Thyroid gland (tissue), 4 donors: ENCODE measurements around the gene EMX1. TPM values are rescaled to one million over a fixed set of nuclear protein-coding genes. Genes with fewer than 3 reads are reported as not detected.

ENCODE experiments used
- DNase-seq, 2 donors: peaks; one replicate each; pipeline ENCODE4 v3.0.0-alpha.2; 2019
- H3K27ac ChIP-seq, 3 donors: fragments of 200-600 bp; sonication (generic); 1 replicate in 2 of 3; 2 replicates in 1 of 3; pipeline ENCODE4 v1.5.1; 2016 to 2019; ENCODE audit warnings: mild to moderate bottlenecking in 1 of 3, moderate library complexity in 1 of 3
- H3K27me3 ChIP-seq: fragments of 200-600 bp; sonication (generic); one replicate; pipeline ENCODE4 v1.5.1; 2019
- H3K36me3 ChIP-seq, 2 donors: fragments of 200-600 bp; sonication (generic); one replicate each; pipeline ENCODE4 v1.5.1; 2016 to 2019
- H3K4me1 ChIP-seq, 2 donors: fragments of 200-600 bp; sonication (generic); one replicate each; pipeline ENCODE4 v1.5.1; 2017 to 2019
- H3K4me3 ChIP-seq, 3 donors: fragments of 200-600 bp; sonication (generic); replicated peaks in 1 of 3; 1 replicate in 2 of 3; 2 replicates in 1 of 3; pipeline ENCODE4 v1.5.1; 2016; ENCODE audit warnings: mild to moderate bottlenecking in 1 of 3
- H3K9me3 ChIP-seq: fragments of 200-600 bp; sonication (generic); one replicate; pipeline ENCODE4 v1.5.1; 2017
- POLR2A ChIP-seq, 2 donors: fragments of 450-650 bp; IDR thresholded peaks; one replicate each; pipeline ENCODE4 v1.6.1; 2017; ENCODE audit warnings: antibody characterized with exemption in 2 of 2, mild to moderate bottlenecking in 2 of 2, moderate library complexity in 1 of 2
- WGBS, 2 donors: methylation state at CpG; one replicate each; pipeline ENCODE4 v1.1.5; 2017; 5-methylcytosine and 5-hydroxymethylcytosine counted together
- intact Hi-C: fragments of 100-400 bp; cut with DNase I; formaldehyde crosslinking; loops from one replicate; pipeline ENCODE4 v1.15.1; 2023
- total RNA-seq, 4 donors: library from RNA; depleted of rRNA; stranded (reverse); fragments of >200 nt; gene quantifications; one replicate each; pipeline ENCODE4 v1.2.3, GENCODE V29; 2016
- TF ChIP-seq, protein P1 (sequence below), 6 experiments: fragments of 200-600 bp in 3 of 6; fragments of 450-650 bp in 3 of 6; sonication (generic) in 3 of 6; IDR thresholded peaks; one replicate each; pipeline ENCODE4 v1.5.1; 2016 to 2019; ENCODE audit warnings: antibody characterized with exemption in 6 of 6, mild to moderate bottlenecking in 2 of 6, inconsistent platforms in 1 of 6, moderate library complexity in 1 of 6

EMX1 gene
- total RNA-seq, 4 donors from 2014 or later = 0.22 TPM; not detected in 3

DNA sequence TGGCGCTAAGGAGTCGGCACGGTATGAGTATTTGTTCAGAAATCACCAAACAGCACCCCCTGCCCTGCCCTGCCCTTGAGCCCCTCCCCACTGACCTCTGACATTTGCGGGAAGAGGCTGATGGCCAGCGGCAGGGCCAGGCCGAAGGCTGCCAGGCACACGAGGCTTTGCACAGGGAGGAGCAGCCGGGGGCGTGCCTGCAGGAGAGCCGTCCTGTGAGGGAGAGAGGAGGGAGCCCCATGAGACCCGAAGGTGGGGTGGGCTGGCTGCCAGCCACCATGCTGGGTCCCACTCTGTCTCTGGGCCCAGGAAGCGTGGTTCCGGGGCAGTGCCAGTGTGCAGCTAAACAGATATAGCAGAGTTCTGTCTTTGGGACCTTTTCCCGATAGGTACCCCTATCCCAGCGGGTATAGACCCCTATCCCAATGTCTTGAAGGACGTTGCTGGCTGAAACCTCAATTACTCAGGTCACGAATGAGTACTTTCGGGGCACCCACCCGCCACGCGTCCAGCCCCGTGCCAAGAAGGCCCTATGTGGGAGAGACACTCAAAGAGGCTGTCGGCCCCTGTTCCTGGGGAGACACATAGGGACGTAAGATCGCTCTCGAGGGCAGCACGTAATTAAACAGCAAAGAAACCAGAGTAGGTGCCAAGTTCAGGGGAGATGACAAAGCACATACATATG lies 43.9 kb downstream of the EMX1 start:
- no peaks in the 10 kb centered on the region for H3K9me3 ChIP-seq
- H3K27ac ChIP-seq = no peak overlapping the region
- H3K4me3 ChIP-seq = no peak overlapping the region
- intact Hi-C loops = no loop called here
- TF ChIP-seq POLR2A (IDR thresholded peaks at IDR 0.05) = no peak
- TF ChIP-seq, protein P1, sequence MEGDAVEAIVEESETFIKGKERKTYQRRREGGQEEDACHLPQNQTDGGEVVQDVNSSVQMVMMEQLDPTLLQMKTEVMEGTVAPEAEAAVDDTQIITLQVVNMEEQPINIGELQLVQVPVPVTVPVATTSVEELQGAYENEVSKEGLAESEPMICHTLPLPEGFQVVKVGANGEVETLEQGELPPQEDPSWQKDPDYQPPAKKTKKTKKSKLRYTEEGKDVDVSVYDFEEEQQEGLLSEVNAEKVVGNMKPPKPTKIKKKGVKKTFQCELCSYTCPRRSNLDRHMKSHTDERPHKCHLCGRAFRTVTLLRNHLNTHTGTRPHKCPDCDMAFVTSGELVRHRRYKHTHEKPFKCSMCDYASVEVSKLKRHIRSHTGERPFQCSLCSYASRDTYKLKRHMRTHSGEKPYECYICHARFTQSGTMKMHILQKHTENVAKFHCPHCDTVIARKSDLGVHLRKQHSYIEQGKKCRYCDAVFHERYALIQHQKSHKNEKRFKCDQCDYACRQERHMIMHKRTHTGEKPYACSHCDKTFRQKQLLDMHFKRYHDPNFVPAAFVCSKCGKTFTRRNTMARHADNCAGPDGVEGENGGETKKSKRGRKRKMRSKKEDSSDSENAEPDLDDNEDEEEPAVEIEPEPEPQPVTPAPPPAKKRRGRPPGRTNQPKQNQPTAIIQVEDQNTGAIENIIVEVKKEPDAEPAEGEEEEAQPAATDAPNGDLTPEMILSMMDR (IDR thresholded peaks at IDR 0.05) = no peak
- H3K36me3 ChIP-seq = no peaks in the 10 kb centered on the region
- no peak for DNase-seq
- H3K4me1 ChIP-seq = no peaks in the 10 kb centered on the region
- no peaks in the 10 kb centered on the region for H3K27me3 ChIP-seq
- WGBS, 2 donors = 87 to 91% methylated on average over 27 of the region's 27 CpGs

DNA sequence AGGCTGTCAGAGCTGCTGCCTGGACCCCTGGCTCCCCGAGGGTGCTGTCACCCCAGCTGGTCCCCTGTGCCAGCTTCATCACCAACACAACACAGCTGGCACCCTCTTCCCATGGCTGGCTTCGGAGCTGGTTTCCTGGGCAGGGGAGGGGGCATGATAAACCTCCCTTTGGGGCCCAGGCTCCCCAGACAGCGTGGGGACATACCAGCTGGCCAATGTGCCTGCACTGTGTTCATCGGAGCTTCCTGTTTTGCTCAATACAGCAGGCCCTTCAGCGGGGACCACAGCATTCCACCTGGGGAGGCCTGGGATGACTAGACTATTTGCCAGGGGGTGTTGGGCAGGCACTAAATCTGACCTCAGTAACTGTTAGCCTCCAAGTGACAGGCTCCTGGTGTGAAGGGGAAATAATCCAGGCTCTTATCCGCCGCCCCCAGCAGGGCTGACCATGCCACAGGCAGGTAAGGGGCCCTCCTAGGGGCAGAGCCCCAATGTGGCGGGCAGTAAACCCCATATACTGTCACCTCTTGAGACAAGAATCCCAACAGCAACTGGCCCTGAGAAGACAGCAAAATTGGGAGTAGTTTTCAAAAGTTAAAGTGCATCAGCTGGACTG lies 44.6 kb downstream of the EMX1 start:
- Histone ChIP-seq H3K4me1 (no peaks in the 10 kb centered on the region), H3K4me3 (no peak overlapping the region), H3K9me3 (no peaks in the 10 kb centered on the region), H3K27ac (no peak overlapping the region), H3K27me3 (no peaks in the 10 kb centered on the region), H3K36me3 (no peaks in the 10 kb centered on the region)
- no peak for TF ChIP-seq POLR2A (IDR thresholded peaks at IDR 0.05)
- TF ChIP-seq, protein P1 (IDR thresholded peaks at IDR 0.05) = no peak
- intact Hi-C loops = no loop called here
- 87 to 91% methylated on average over 7 of the region's 8 CpGs for WGBS, 2 donors
- DNase-seq = no peak

DNA sequence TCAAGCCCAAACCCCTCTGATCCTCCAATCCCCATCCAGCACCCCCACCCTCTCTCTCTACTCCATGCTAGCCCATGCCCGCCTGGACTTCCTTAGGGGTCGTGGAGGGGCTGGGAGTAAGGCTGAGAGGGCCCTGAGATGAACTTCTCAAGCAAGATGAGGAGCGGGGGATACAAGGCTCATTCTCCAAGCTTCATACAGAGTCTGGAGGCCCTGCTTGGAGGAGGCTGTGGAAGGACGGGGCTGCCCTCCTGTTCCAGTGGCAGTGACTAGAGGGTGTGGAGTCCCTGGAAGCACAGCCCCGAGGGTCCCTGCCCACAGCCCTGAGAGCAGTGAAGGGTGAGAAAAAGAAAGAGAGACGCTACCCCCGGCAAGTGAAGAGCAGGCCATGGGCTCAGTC lies 45.6 kb downstream of the EMX1 start:
- intact Hi-C loops = no loop called here
- H3K9me3 ChIP-seq = no peaks in the 10 kb centered on the region
- TF ChIP-seq, protein P1 (IDR thresholded peaks at IDR 0.05) = no peak
- TF ChIP-seq POLR2A (IDR thresholded peaks at IDR 0.05) = no peak
- H3K4me3 ChIP-seq = no peak overlapping the region
- no peak for DNase-seq
- no peaks in the 10 kb centered on the region for H3K4me1 ChIP-seq
- no peaks in the 10 kb centered on the region for H3K27me3 ChIP-seq
- no peak overlapping the region for H3K27ac ChIP-seq
- 83 to 84% methylated on average over 7 of the region's 7 CpGs for WGBS, 2 donors
- no peaks in the 10 kb centered on the region for H3K36me3 ChIP-seq

DNA sequence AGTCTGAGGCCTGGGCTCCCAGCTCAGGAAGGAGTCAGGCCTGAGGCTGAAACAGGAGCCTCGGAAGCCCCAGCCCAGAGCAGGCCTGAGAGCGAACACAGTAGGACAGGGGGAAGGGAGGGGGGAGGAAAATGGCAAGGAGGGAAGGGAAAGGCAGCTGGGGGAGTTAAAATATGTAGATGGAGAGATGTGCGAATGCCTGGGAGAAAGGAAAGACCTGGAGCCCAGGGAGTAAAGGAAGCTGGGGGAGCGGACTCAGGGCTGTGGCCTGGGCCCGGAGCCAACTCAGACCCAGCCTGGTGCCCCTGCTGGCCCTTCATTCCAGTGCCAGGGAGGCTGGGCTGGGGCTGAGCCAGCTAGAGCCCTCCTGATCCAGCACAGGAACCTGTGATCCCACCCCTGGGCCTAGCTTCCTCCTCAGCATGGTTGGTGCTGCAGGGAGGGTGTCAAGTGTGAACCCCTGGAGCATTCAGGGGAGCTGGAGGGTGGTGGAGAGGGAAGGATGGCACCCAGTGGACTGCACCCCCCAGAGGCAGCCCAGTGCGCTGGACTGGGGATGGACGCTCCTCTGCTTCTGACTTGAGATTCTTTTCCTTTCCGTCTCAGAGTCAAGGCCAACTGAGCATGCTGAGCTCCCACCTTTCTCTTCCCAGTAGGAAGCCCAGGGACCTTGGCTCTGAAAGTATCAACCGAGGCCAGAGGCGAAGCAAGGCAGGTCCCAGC lies 46.3 kb downstream of the EMX1 start:
- Histone ChIP-seq H3K27me3 (no peaks in the 10 kb centered on the region), H3K4me1 (no peaks in the 10 kb centered on the region), H3K36me3 (no peaks in the 10 kb centered on the region), H3K9me3 (no peaks in the 10 kb centered on the region), H3K4me3 (no peak overlapping the region), H3K27ac (no peak overlapping the region)
- intact Hi-C loops = no loop called here
- no peak for TF ChIP-seq POLR2A (IDR thresholded peaks at IDR 0.05)
- TF ChIP-seq, protein P1 (IDR thresholded peaks at IDR 0.05) = no peak
- 80 to 88% methylated on average over 10 of the region's 10 CpGs for WGBS, 2 donors
- DNase-seq = no peak

DNA sequence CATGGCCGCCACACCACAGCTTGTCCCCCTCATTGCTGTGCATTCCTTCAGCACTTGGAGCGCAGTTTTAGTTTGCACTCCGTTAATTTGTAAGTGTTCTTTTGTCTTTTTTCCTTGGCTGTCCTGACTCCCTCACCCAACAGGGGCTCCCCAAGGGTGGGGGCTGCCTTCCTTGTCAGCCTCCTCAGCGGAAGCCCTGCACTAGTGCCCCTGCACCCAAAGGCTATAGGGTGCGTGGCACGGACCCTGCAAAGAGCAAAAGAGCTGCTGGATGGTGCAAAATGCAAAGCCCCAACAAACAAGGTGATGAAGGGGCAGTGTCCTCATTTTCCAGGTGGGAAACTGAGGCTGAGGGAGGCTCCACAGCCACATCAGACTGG lies 46.8 kb downstream of the EMX1 start:
- Histone ChIP-seq H3K36me3 (no peaks in the 10 kb centered on the region), H3K27ac (no peak overlapping the region), H3K27me3 (no peaks in the 10 kb centered on the region), H3K4me1 (no peaks in the 10 kb centered on the region), H3K4me3 (no peak overlapping the region), H3K9me3 (no peaks in the 10 kb centered on the region)
- TF ChIP-seq POLR2A (IDR thresholded peaks at IDR 0.05) = no peak
- TF ChIP-seq, protein P1 (IDR thresholded peaks at IDR 0.05) = no peak
- DNase-seq = no peak
- WGBS, 2 donors = 89 to 93% methylated on average over 6 of the region's 6 CpGs
- intact Hi-C loops = no loop called here
